GM18909 (cell line): Measurements from ENCODE around the gene CACNG5.

Experiments
- ATAC-seq: cut with Tn5 transposase; IDR thresholded peaks from one replicate; pipeline ENCODE4 v1.9.1; 2021; ENCODE audit warnings: mild to moderate bottlenecking; ENCODE audit not compliant: unreplicated experiment, poor library complexity

CACNG5 gene, protein sequence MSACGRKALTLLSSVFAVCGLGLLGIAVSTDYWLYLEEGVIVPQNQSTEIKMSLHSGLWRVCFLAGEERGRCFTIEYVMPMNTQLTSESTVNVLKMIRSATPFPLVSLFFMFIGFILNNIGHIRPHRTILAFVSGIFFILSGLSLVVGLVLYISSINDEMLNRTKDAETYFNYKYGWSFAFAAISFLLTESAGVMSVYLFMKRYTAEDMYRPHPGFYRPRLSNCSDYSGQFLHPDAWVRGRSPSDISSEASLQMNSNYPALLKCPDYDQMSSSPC

DNA sequence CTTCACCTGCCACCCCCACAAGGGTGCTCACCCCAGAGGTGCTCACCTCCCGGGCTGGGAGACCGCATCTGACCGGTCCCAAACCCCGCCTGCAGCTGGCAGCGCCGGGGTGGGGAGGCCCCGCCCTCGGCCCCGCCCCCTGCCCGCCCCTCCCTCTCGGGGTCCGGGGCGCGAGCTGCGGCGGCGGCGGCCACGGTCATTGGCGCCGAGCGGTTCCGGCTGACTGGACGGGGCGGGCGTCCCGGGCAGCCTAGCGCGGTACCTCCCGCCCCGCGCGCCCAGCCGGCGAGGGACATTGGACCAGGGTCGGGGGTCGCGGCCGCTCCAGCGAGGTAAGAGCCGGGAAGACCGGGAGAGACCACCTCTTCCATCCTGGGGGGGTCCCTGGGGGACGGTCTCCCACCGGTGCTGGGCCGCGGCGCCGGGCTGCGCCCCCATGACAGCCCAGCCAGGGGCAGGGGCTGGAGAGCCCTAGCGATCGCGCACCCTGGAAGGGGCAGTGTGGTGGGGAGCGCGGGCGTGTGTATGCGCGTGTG, at the start of gene CACNG5:
Gene CACNG5, plus strand, starts transcription at position 199 of the 536 bp plus-strand sequence. CDS start 42,216 bp downstream, outside the sequence.
- no peak for ATAC-seq

DNA sequence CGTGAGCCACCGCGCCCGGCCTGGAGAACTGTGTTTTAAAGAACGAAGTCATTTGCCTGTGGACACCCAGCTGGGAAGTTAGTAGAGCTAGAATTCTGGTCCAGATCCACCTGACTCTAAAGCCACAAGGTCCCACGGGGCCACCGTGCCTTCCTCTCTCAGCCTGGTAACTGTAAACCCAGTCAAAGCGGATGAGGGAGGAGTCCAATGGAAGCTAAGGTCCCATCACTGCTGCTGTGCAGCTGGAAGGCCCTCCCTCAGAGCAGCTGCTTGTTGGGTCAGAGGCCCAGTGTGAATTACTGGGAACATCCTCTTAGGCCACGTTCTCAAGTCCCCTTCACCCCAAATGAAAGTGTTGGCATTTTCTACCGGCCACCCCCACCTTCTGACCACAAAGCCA, 48.8 kb upstream of the CACNG5 start:
- no peak for ATAC-seq

- no peak for ATAC-seq
Measured at GRCh38 chr17:66787914-66788313, 47.0 kb upstream of the CACNG5 start.

GRCh38 chr17:66789093-66789492, 45.8 kb upstream of the CACNG5 start:
- ATAC-seq, result no peak

DNA sequence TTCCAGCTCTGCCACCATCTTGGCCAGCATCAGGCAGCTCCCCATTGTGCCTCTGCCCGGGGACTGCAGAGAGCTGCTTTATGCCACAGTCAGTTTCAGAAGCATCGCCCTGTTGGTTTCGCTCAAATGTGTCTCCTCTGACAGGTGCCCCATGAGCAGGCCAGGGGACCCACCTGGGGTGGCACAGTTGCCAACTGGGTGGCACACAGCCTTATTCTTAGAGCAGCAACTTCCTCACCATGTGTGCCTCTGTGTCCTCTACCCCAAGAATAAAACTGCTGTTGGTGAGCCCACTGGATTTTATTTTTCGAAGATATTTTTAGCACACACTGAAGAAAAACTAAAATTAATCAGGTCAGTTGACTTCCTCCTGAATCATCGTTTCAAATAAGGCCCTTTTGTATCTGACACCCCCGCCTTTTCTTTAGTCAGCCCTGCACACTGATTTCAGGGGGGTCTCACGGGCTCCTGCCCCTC, 44.9 kb upstream of the CACNG5 start:
- ATAC-seq, result no peak

GRCh38 chr17:66790501-66791061, 44.3 kb upstream of the CACNG5 start:
- ATAC-seq, result no peak

- no peak for ATAC-seq
Measured at GRCh38 chr17:66791347-66791746, 43.6 kb upstream of the CACNG5 start.

GRCh38 chr17:66793814-66794213, 41.1 kb upstream of the CACNG5 start:
- no peak for ATAC-seq

DNA sequence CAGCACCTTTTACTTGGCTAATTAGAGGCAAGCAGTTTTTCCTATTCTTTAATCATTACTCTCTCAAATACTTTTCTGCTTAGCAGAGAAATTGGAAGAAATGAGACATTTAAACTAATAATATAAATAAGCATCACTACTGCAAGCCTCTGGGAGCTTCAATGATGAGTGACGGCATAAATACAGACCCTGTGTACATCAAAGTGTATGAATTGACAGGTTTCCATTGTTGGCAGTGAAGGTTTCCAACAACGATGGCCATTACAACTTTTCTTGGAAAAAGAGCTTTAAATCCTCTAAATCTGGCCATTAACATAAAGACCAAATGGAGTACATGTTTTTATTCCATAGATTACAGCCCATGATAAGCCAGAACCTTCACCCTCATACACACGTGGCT, 39.4 kb upstream of the CACNG5 start:
- no peak for ATAC-seq

- ATAC-seq, result no peak
Measured at GRCh38 chr17:66799849-66800537, 34.9 kb upstream of the CACNG5 start.

DNA sequence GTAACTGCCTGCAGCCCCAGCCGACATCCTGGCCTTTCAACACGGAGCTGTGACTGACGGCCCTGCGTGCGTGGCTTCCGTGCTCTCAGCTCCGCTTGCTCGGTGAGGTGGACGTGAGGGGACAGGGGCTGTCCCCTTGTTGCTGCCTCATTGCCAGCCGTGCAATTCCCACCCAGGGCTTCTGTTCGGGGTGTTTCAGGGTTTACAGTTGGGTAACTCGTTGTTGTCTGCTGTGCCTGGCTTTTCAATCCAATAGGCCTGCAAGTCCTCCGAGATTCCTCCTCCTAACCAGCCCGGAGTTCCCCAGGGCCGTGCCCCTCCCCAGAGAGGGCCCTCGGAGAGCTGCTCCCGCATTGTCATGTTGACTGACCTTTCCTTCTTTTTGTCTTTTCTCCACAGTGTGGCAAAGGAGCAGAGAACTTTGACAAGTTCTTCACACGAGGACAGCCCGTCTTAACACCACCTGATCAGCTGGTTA, 31.4 kb upstream of the CACNG5 start:
- ATAC-seq, result no peak

GRCh38 chr17:66805567-66805966, 29.4 kb upstream of the CACNG5 start:
- no peak for ATAC-seq

- ATAC-seq, result no peak
Measured at GRCh38 chr17:66807182-66807581, 27.7 kb upstream of the CACNG5 start.

DNA sequence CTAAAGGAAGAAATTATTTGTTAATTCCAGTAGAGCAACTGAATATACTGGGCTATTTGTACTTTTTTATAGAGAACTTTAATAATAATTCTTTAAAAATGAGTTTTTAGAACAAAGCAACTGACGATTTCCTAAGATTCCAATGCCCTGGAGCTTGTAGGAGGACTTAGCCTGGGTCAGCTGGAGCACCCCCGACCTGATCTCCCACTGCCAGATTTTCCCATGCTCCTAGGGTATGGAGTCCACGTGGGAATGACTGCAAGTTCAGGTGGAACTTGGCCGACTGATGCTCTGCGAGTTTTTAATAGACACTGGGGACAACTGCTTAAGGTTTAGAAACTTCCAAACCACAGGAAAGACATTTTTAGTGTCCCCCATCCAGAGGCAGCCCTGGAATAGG, 25.5 kb upstream of the CACNG5 start:
- no peak for ATAC-seq

DNA sequence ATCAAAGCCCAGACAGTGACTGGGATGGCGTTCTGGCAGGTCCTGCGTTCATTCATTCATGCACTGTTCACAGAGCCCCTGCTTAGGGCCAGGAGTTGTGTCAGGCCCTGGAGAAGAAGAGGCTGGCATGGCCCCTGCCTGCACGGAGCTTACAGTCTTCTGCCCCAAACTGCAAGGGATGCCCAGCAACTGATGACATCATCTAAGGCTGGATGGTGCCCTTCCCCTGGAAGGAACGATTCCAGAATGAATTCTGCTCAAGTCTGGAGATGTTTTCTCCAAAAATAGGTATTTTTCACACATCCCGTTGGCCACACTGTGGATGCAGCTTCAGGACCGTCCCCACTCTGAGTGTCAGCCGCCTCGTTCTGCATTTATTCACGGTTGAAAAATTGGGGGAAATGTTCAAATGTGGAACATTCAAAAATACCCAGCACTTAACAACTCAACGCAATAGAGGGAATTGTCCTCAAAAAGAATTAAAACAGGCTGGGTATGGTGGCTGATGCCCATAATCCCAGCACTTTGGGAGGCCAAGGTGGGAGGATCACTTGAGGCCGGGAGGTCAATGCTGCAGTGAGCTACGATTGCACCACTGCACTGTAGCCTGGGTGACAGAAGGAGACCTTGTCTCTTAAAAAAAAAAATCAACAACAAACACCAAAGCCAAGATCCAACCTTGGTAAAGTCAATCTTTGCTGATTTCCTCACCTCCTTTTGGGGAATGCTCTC, 23.8 kb upstream of the CACNG5 start:
- ATAC-seq, result no peak

GRCh38 chr17:66811683-66812054, 23.2 kb upstream of the CACNG5 start:
- ATAC-seq, result no peak

GRCh38 chr17:66812571-66812970, 22.3 kb upstream of the CACNG5 start:
- ATAC-seq, result no peak

- no peak for ATAC-seq
Measured at GRCh38 chr17:66813296-66813695, 21.6 kb upstream of the CACNG5 start.

DNA sequence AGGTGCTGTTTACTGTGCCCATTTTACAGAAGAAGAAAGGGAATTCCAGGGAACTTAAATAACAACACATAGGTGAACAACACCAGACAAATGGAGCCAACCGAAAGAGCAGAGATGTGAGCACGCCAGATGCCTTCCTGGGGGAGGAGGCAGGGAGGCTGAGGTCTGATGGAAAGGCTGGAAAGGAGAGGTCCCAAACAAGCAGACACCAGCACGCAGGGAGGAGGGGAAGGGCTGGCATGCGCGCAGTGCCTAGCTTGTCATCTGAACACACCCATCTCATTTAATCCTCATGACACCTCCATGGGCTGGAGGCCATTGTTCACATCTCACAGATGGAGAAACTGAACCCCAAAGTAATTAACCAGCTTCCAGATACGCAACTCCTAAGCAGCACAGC, 20.9 kb upstream of the CACNG5 start:
- ATAC-seq, result no peak

DNA sequence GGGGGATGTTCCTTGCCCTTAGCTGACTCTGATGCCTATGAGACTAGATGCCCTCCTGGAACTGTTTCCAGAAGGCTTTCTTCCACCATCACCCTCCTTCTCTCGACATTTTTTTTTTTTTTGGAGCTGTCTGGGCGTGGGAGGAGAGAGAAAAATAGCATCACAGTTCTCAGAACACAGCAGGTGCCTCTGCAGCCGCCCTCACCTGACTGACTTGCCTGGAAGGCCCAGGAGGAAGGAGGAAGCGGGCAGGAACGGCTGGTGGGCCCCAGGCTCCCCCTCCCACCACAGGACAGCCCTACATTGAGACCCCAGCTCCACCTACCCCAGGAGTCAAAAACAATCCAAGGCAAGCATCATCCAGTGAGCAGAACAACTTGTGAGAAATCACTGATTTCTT, 20.3 kb upstream of the CACNG5 start:
- no peak for ATAC-seq

- ATAC-seq, result no peak
Measured at GRCh38 chr17:66817750-66818149, 17.2 kb upstream of the CACNG5 start.
